GM08714 (cell line): Measurements from ENCODE around the gene HMGA1.
"Not testable (repeated sequence)": the region's sequence is repeated elsewhere in the genome, so short reads cannot be mapped to it uniquely, and the experiment has no call there.

Experiments used
- H3K4me3 ChIP-seq: fragments of 200-500 bp; sonication (Bioruptor generic); 2 replicates; pipeline ENCODE4 v1.5.1; 2014; ENCODE audit warnings: mild to moderate bottlenecking, low read length, inconsistent platforms
- ZNF274 ChIP-seq: IDR thresholded peaks from 2 replicates; pipeline ENCODE4 v1.6.1; 2012; ENCODE audit warnings: mild to moderate bottlenecking, low read depth, low read length

The HMGA1 gene

GRCh38 chr6:34240329-34241248, 3.9 kb downstream of the HMGA1 start:
- TF ChIP-seq ZNF274 = no peak
- no peak overlapping the region for H3K4me3 ChIP-seq

DNA sequence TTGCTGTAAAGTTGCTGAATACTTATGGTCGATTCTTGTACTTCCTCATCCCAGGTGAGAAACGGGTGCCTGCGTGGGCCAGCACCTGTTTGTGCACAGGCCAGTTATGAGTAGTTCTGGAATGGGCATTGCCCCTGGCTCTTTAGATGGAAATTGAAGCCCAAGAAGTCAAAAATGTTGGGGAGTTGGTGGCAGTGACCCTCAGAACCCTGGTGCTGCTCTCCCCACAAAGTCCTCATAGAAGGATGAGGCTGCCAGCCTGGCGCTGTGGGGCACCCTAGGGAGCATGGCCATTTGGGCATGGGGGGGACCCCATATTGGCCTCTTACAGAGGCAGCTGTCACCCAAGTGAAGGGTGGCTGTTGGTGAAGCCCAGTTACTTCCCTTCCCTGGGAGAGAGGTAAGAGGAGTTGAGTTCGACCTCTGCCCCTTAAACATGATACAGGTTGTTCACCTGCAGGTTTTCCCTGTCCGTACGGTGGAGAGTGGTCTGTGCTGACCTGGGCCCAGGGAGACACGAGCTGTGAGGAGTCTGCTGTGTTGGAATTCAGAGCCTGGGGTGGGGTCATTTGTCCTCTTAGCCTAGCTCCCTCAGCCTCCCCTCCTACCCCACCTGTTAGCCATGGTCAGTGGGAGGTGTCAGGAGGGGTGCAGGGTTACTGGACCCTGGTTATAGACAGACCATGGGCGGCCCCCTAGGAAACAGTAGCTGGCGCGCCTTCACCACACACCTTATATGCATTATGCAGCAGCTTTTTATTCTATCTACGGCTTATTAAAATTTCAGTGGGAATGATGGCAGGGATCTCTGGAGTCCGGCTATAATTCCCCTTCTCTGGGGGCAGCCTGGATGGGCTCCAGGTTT, 4.9 kb downstream of the HMGA1 start:
- H3K4me3 ChIP-seq = no peak overlapping the region
- no peak for TF ChIP-seq ZNF274

GRCh38 chr6:34242252-34243130, 5.8 kb downstream of the HMGA1 start:
- no peak overlapping the region for H3K4me3 ChIP-seq
- TF ChIP-seq ZNF274 = no peak

DNA sequence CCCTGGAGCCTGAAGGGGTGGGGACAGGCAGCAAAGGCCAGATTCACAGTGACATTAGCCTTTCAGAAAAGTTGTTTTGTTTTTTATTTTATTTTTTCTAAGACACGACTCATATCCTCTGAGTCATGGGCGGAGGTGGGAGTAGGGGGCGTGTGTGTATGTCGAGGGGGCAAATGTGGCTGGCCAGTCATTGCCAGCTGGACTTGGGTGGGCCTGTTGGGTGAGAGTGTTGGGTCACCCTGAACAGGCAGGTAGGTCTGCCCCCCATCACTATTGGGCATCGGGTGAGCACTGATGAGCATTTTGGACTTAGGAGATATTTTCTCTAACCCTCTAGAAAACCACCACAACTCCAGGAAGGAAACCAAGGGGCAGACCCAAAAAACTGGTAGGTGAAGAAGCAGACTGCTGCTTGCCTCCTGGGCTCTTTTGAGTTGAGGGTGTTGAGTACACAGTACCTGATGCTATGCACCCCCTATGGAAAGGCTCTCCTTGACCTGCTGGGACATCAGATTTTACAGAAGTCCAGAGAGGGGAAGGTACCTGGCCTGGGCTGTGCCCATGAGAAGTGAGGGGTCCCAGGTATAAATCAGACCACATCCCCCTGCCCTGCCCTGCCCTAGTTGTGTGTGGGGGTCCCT, 6.6 kb downstream of the HMGA1 start:
- no peak for TF ChIP-seq ZNF274
- H3K4me3 ChIP-seq = no peak overlapping the region

DNA sequence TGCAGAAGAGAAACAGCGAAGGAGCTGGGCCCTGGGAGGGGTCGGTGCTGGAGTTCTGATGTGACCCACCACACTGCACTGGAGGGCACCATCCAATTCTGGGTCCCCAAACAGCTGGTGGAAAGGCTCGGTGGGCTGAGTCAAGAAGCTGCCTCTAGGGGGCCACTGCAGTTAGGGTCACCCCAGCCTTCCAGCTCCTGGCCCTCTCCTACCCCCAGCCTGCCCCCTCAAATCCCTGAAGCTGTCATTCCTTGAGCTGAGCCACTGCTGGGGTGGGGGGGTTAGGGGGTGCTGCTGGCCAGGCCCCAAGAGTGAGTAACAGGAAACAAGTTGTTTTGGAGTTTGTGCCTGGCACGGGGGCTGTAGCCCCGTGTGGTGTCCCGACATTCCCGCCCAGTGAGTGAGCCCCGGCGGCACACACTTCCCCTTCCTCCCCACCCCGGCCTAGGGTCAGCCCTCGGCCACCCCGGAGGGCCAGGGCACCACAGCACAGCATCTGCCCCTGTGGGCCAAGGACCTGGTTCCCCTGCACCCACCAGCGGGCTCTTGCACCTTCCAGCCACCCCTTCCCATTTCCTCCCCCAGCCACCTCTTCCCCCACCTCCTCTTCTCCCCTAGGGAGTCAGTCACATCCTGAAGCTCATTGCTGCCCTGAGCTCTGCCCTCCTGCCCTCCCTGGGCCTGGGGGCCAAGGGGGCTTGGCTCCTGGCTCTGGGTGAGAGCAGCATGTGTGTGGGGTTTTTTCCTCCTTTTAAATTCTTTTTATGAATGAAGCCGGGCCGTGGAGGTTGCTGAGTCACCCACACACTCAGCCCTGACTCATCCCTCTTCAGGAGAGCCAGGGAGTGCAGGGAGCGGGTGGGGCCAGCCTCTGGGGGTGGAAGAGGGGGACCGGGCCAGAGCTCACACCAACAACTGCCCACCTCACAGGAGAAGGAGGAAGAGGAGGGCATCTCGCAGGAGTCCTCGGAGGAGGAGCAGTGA, 7.5 kb downstream of the HMGA1 start:
- H3K4me3 ChIP-seq = no peak overlapping the region
- no peak for TF ChIP-seq ZNF274

GRCh38 chr6:34245032-34245760, 8.5 kb downstream of the HMGA1 start:
- not testable (repeated sequence) for H3K4me3 ChIP-seq

GRCh38 chr6:34245761-34246140, 9.1 kb downstream of the HMGA1 start:
- not testable (repeated sequence) for H3K4me3 ChIP-seq

- TF ChIP-seq ZNF274 = no peak
- H3K4me3 ChIP-seq = no peak overlapping the region
Observed at GRCh38 chr6:34246249-34246562, 9.5 kb downstream of the HMGA1 start.

- no peak for TF ChIP-seq ZNF274
- H3K4me3 ChIP-seq = no peak overlapping the region
Observed at GRCh38 chr6:34246563-34247391, 10.1 kb downstream of the HMGA1 start.

DNA sequence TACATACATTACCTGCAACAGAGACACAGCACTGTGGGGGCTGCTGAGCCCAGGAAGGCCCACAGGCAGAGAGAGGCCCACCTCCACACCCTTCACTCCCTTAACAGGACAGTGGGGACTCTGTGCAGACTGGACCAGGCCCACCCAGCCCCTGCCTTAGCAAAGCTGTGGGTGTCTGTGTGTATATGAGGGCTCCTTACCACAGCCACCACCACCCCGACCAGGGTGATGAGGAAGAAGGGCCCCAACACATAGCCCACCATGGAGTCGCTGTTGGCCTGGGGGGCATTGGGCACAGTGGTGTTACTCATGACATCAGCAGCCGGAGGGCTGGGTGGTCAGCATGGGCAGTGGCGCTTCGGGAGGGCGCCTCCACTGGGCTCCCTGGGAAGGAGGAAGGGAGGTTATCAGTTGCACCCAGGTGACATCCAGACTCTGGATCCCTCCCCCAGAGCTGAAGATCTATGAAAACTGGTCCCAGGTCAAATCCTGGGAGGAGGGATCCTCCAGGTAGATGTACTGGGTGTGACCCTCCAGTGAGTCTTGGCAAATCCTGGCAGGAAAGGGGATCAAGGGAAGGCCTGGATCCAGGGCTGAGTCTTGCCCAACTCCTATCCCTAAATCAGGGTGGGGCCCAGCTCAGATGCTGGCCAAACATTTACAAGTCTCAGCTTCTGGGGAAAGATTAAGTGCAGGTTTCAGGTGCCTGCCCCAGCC, 11.0 kb downstream of the HMGA1 start:
- no peak overlapping the region; the same call in 1 of the 2 replicates for H3K4me3 ChIP-seq

More for the DNA sequence above, 11.0 kb downstream of the HMGA1 start:
- TF ChIP-seq ZNF274 = no peak
